ENCODE data around the gene CEP128.

The CEP128 gene

GRCh38 chr14:80771201-80771600 lies 170.3 kb downstream of the CEP128 start:
- TF ChIP-seq CTCF (conservative IDR thresholded peaks at IDR 0.05; ENCODE audit: low read depth, low read length) = no peak
- no peak for DNase-seq (ENCODE audit: low read depth)
- H3K4me3 ChIP-seq (ENCODE audit: low read depth, low read length) = no peak overlapping the region

GRCh38 chr14:80770114-80770908 lies 171.2 kb downstream of the CEP128 start:
- H3K4me3 ChIP-seq (ENCODE audit: low read depth, low read length) = no peak overlapping the region

GRCh38 chr14:80768646-80769045 lies 172.9 kb downstream of the CEP128 start:
- TF ChIP-seq CTCF (conservative IDR thresholded peaks at IDR 0.05; ENCODE audit: low read depth, low read length) = no peak
- no peak for DNase-seq (ENCODE audit: low read depth)

More at GRCh38 chr14:80770114-80770908, 171.2 kb downstream of the CEP128 start:
- peak; percentile 5 for DNase-seq (ENCODE audit: low read depth)
- no peak for TF ChIP-seq CTCF (conservative IDR thresholded peaks at IDR 0.05; ENCODE audit: low read depth, low read length)

GRCh38 chr14:80764921-80765507 lies 176.5 kb downstream of the CEP128 start:
- DNase-seq (ENCODE audit: low read depth) = no peak
- no peak for TF ChIP-seq CTCF (conservative IDR thresholded peaks at IDR 0.05; ENCODE audit: low read depth, low read length)
- H3K4me3 ChIP-seq (ENCODE audit: low read depth, low read length) = no peak overlapping the region

More at GRCh38 chr14:80768646-80769045, 172.9 kb downstream of the CEP128 start:
- H3K4me3 ChIP-seq (ENCODE audit: low read depth, low read length) = no peak overlapping the region

- peak; percentile 37 for DNase-seq (ENCODE audit: low read depth)
- TF ChIP-seq CTCF (conservative IDR thresholded peaks at IDR 0.05; ENCODE audit: low read depth, low read length) = no peak
- H3K4me3 ChIP-seq (ENCODE audit: low read depth, low read length) = no peak overlapping the region
Observed at GRCh38 chr14:80764496-80764895, 177.0 kb downstream of the CEP128 start.

- DNase-seq (ENCODE audit: low read depth) = no peak
- no peak overlapping the region for H3K4me3 ChIP-seq (ENCODE audit: low read depth, low read length)
- no peak for TF ChIP-seq CTCF (conservative IDR thresholded peaks at IDR 0.05; ENCODE audit: low read depth, low read length)
Observed at GRCh38 chr14:80762641-80763228, 178.8 kb downstream of the CEP128 start.
